NCI-H69 (cell line): ENCODE data around the gene DDX49.

ENCODE experiments used
- DNase-seq: peaks from one replicate; lab custom pipeline; 2025; lab: John Stamatoyannopoulos, UW

The DDX49 gene, protein sequence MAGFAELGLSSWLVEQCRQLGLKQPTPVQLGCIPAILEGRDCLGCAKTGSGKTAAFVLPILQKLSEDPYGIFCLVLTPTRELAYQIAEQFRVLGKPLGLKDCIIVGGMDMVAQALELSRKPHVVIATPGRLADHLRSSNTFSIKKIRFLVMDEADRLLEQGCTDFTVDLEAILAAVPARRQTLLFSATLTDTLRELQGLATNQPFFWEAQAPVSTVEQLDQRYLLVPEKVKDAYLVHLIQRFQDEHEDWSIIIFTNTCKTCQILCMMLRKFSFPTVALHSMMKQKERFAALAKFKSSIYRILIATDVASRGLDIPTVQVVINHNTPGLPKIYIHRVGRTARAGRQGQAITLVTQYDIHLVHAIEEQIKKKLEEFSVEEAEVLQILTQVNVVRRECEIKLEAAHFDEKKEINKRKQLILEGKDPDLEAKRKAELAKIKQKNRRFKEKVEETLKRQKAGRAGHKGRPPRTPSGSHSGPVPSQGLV

DNA sequence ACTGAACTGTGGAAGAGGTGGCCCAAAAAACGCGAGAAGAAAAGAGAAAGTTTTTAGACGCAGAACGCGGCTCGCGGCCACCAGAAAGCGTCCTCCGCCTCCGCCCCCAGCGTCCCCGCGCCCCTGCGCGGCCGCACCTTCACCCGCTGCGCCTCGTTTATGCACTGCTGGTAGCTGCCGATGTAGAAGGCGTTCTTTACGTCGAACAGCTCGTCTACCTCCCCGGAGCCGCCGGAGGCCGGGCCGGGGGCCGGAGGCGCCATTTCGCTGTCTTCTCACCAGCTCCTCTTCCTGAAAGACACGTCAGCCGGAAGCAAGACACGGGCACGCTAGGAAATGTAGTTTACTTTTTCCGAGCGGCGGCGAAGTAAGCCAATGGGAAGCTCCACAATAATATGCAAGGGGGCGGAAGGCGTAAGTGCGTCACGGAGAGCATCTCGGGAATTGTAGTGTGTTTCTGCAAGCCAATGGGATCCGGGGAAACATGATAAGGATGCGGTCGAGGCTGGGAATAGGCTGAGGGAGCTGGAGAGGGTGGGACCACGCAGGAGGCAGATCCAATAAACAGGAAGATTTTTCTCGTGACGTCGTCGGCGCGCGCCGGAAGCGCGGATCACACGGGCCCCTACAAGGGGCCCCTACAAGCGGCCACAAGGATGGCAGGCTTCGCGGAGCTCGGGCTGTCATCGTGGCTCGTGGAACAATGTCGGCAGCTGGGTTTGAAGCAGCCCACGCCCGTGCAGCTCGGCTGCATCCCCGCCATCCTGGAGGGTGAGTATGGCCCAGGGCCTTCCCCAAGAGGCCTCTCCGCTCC is at the start of gene DDX49, which contains the start of gene COPE:
DDX49 (plus strand) TSS at position 630 of the 814 bp plus-strand sequence; CDS start at position 657, 27 bp downstream.
COPE (minus strand) TSS at position 302 of the 814 bp plus-strand sequence; CDS start at position 263, 39 bp downstream.
- DNase-seq, result peak; percentile 100

GRCh38 chr19:18869781-18870530 is 49.6 kb upstream of the DDX49 start:
- DNase-seq, result no peak

DNA sequence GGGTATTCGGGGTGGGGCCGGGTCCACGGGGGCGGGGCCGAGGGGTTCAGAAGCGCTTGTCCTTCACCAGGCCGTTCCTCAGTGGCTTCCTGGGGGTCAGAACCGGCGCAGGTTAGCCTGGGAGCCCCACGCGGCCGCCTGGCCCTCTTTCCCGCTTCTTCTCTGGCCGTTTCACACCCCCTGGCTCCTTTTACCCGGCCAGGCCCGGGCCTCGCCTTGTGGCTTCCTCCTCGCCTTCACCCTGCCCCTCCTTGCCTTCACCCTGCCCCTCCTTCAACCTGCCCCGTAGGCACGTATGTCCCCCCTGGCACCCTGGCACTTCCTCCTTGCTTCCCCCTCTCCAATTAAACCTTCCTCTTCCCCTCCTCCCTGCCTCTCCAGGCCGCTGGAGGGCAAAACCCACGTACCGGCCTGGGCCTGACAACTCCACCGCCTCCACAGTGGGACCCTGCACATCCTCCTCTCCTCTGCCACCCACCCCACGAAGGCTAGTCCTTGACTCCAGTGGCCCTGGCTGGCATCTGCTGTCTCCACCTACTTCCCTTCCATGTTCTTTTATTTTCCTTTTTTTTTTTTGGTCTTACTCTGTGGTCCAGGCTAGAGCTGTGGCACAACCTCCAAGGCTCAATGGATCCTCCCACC is 48.9 kb upstream of the DDX49 start:
- DNase-seq, result no peak

GRCh38 chr19:18871543-18871942 is 48.0 kb upstream of the DDX49 start:
- peak; percentile 21 for DNase-seq

DNA sequence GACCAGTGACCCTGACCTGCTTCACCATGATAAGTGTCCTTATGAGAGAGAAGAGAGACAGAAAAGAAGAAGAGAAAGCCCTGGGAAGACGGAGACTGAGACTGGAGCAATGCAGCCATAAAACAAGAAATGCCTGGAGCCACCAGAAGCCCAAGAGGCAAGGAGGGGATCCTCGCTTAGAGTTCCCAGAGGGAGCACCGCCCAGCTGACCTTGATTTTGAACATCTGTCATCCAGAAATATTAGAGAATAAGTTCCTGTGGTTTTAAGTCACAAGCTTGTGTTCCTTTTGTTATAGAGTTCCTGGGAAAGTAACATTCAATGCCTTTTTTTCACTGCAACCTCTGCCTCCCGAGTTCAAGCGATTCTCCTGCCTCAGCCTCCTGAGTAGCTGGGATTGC is 43.8 kb upstream of the DDX49 start:
- DNase-seq, result no peak

DNA sequence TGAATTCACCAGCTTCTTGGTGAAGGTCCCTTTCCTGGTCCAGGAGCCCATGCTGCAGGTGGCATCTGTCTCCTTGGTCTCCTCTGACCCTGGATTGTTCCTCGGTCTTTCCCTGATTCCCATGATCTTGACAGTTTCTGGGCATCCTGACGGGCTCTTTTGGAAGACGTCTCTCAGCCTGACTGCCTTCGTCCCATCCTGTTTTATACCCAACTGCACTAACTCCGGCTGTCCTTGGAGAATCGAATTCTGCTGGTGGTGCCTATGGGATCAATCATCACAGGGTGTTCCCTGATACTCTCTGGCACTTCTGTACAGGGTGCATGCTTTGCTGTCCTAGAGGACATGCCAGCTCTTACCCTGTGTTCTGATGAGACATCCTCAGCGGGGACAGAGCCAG is 42.6 kb upstream of the DDX49 start:
- DNase-seq, result no peak

GRCh38 chr19:18878058-18878797 is 41.3 kb upstream of the DDX49 start:
- no peak for DNase-seq

GRCh38 chr19:18878858-18879578 is 40.5 kb upstream of the DDX49 start:
- DNase-seq, result no peak

GRCh38 chr19:18879579-18880373 is 39.7 kb upstream of the DDX49 start:
- peak; percentile 70 for DNase-seq

DNA sequence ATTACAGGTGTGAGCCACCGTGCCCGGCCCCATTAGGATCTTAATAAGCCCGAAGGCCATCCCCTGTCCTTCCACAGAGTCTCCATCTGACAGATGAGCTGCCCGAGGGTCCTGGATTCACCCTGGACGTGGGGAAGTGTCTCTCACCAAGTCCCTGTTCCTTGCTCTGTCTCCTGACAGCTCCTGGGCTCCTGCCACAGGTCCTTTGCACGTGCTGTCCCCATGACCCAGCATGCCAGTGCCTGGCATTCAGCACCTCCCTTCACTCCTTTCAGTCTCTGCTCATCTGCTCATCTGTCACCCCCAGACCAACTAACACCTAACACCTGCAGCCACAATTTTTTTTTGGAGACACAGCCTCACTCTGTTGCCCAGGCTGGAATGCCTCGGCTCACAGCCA is 38.0 kb upstream of the DDX49 start:
- no peak for DNase-seq

- no peak for DNase-seq
Observed at GRCh38 chr19:18883526-18884304, 35.8 kb upstream of the DDX49 start.

DNA sequence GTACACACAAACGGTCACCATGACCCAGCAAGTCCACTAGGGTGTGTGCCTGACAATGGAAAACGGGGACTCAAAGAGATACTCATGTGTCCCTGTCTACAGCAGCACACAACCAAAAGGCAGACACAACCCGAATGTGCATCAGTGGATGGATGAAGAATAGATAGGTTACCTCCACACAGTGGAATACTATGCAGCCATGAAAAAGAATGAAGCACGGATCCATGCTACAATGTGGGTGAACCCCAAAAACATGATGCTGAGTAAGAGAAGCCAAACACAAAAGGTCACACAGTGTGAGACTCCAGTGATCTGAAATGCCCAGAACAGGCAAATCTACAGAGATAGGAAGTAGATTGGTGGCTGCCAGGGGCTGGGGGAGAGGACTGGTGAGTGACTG is 32.5 kb upstream of the DDX49 start:
- no peak for DNase-seq

GRCh38 chr19:18889949-18890745 is 29.4 kb upstream of the DDX49 start:
- DNase-seq, result no peak

- DNase-seq, result no peak
Observed at GRCh38 chr19:18893587-18894253, 25.8 kb upstream of the DDX49 start.

- DNase-seq, result peak; percentile 88
Observed at GRCh38 chr19:18894254-18895037, 25.1 kb upstream of the DDX49 start.
